Keratinocyte (primary cell): Measurements from ENCODE around the gene CXCL16. TPM values are rescaled to one million over a fixed set of nuclear protein-coding genes. Genes with fewer than 3 reads are reported as not detected.
"Not testable (repeated sequence)": the region's sequence is repeated elsewhere in the genome, so short reads cannot be mapped to it uniquely, and the experiment has no call there.

ENCODE experiments used
- DNase-seq: peaks from one replicate; pipeline ENCODE4 v3.0.0-alpha.2; 2011; ENCODE audit warnings: low read depth, missing footprints, low spot score
- FAIRE-seq: peaks from 2 replicates; lab custom pipeline; 2011; peaks lifted over from hg19 to GRCh38; lab: Jason Lieb, UNC
- H2AFZ ChIP-seq: 2 replicates; pipeline ENCODE4 v1.6.0; 2012; ENCODE audit warnings: low read length, control low read depth, inconsistent platforms; ENCODE audit not compliant: control insufficient read depth
- H3K27ac ChIP-seq: 2 replicates; pipeline ENCODE4 v1.5.1; 2011; ENCODE audit warnings: low read length; ENCODE audit not compliant: control insufficient read depth, insufficient read depth
- H3K27me3 ChIP-seq: 3 replicates; pipeline ENCODE4 v1.6.0; 2011; ENCODE audit warnings: low read length; ENCODE audit not compliant: control insufficient read depth, insufficient read depth; ENCODE audit errors: extremely low read depth
- H3K36me3 ChIP-seq, 2 experiments: 2 replicates in 1 of 2; 3 replicates in 1 of 2; pipeline ENCODE4 v1.5.1; 2011; ENCODE audit warnings: low read length in 2 of 2, mild to moderate bottlenecking in 1 of 2; ENCODE audit not compliant: control insufficient read depth in 2 of 2, insufficient read depth in 2 of 2; ENCODE audit errors: extremely low read depth in 1 of 2
- H3K4me1 ChIP-seq: 3 replicates; pipeline ENCODE4 v1.5.1; 2011; ENCODE audit warnings: low read length; ENCODE audit not compliant: control insufficient read depth, insufficient read depth; ENCODE audit errors: extremely low read depth
- H3K4me2 ChIP-seq: 3 replicates; pipeline ENCODE4 v1.6.0; 2011; ENCODE audit warnings: low read depth, low read length; ENCODE audit not compliant: control insufficient read depth, insufficient read depth; ENCODE audit errors: extremely low read depth
- H3K4me3 ChIP-seq, 3 experiments: fragments of 200-600 bp in 1 of 3; sonication (generic) in 1 of 3; 2 replicates in 2 of 3; 3 replicates in 1 of 3; pipeline ENCODE4 v1.5.1; 2011 to 2016; ENCODE audit warnings: low read length in 3 of 3, mild to moderate bottlenecking in 3 of 3, control low read depth in 2 of 3, inconsistent platforms in 1 of 3, low read depth in 1 of 3, mixed read lengths in 1 of 3, mixed run types in 1 of 3, moderate library complexity in 1 of 3; ENCODE audit not compliant: control insufficient read depth in 2 of 3, insufficient read depth in 2 of 3; ENCODE audit errors: extremely low read depth in 1 of 3
- H3K79me2 ChIP-seq: 2 replicates; pipeline ENCODE4 v1.6.0; 2012; ENCODE audit warnings: low read length; ENCODE audit not compliant: control insufficient read depth, insufficient read depth
- H3K9ac ChIP-seq: 3 replicates; pipeline ENCODE4 v1.6.0; 2011; ENCODE audit warnings: low read length; ENCODE audit not compliant: control insufficient read depth, insufficient read depth; ENCODE audit errors: extremely low read depth
- H3K9me1 ChIP-seq: 3 replicates; pipeline ENCODE4 v1.6.0; 2011; ENCODE audit warnings: low read length; ENCODE audit not compliant: control insufficient read depth, insufficient read depth; ENCODE audit errors: extremely low read depth
- H3K9me3 ChIP-seq: 2 replicates; pipeline ENCODE4 v1.5.1; 2012; ENCODE audit warnings: low read depth, low read length; ENCODE audit not compliant: control insufficient read depth
- H4K20me1 ChIP-seq: 3 replicates; pipeline ENCODE4 v1.6.0; 2011; ENCODE audit warnings: low read length; ENCODE audit not compliant: control insufficient read depth, insufficient read depth; ENCODE audit errors: extremely low read depth
- CTCF ChIP-seq, 3 experiments: IDR thresholded peaks in 1 of 3; conservative IDR thresholded peaks in 1 of 3; optimal IDR thresholded peaks in 1 of 3; 2 replicates in 2 of 3; 3 replicates in 1 of 3; pipeline versions ENCODE3 to v1.5.1; 2011; ENCODE audit warnings: low read length in 3 of 3, mild to moderate bottlenecking in 3 of 3, moderate library complexity in 2 of 3, control low read depth in 1 of 3, inconsistent platforms in 1 of 3; ENCODE audit not compliant: insufficient read depth in 2 of 3; ENCODE audit errors: extremely low read depth in 1 of 3
- EZH2 ChIP-seq: IDR thresholded peaks from one replicate; pipeline ENCODE4 v1.6.1; 2012; ENCODE audit warnings: inconsistent platforms, mild to moderate bottlenecking, low read length, moderate library complexity
- dilution Hi-C: fragments of 300-500 bp; cut with MboI; formaldehyde crosslinking; loops from one replicate; pipeline ENCODE4 v1.7.0; 2020; ENCODE audit warnings: low sequenced_read_pairs; ENCODE audit not compliant: extremely low pct_ligation_motif_present
- polyA plus RNA-seq, 5 experiments: library from polyadenylated mRNA; depleted of rRNA in 3 of 5; stranded (reverse) in 3 of 5; stranded (forward) in 1 of 5; unstranded in 1 of 5; fragments of >200 nt; gene quantifications; 1 replicate in 1 of 5; 2 replicates in 3 of 5; 3 replicates in 1 of 5; pipeline versions ENCODE4 v1.2.1 to v1.2.3, GENCODE V29; 2011 to 2012; ENCODE audit warnings: missing spikeins in 2 of 5, low read depth in 1 of 5, low replicate concordance in 1 of 5

Gene CXCL16
- polyA plus RNA-seq, 1 donor (not counting 4 experiments of a cell fraction or from before 2014, with no cell fraction given): 12.8 TPM

DNA sequence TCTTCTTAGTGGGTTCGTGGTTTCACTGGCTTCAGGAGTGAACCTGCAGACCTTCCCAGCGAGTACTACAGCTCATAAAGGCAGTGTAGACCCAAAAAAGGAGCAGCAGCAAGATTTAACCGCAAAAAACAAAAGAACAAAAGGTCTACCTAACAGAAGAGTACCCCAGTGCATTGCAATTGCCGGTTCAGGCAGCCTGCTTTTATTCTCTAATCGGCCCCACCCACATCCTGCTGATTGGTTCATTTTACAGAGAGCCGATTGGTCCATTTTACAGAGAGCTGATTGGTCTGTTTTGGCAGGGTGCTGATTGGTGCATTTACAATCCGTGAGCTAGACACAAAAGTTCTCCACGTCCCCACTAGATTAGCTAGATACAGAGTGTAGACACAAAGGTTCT is 31.3 kb downstream of the CXCL16 start:
- H3K27ac ChIP-seq: no peak overlapping the region
- no peak overlapping the region for H3K4me2 ChIP-seq
- H3K4me1 ChIP-seq: peaks cover 9% of the 10 kb centered on the region
- FAIRE-seq: no peak
- TF ChIP-seq CTCF (optimal IDR thresholded peaks at IDR 0.05 in 1 of 3, IDR thresholded peaks at IDR 0.05 in 1 of 3, conservative IDR thresholded peaks at IDR 0.05 in 1 of 3; ENCODE audit: extremely low read depth in 1 of 3, insufficient read depth in 2 of 3, low read length in 3 of 3): no peak
- no peak for TF ChIP-seq EZH2
- DNase-seq: no peak
- no peaks in the 10 kb centered on the region for H3K36me3 ChIP-seq
- H3K27me3 ChIP-seq: no peaks in the 10 kb centered on the region
- H3K79me2 ChIP-seq: peaks cover 5% of the 10 kb centered on the region
- no peaks in the 10 kb centered on the region for H3K9me1 ChIP-seq
- no peak overlapping the region for H3K9ac ChIP-seq
- H3K4me3 ChIP-seq: no peak overlapping the region
- no peaks in the 10 kb centered on the region for H4K20me1 ChIP-seq
- dilution Hi-C loops: no loop called here
- H3K9me3 ChIP-seq: no peaks in the 10 kb centered on the region
- no peak overlapping the region for H2AFZ ChIP-seq

DNA sequence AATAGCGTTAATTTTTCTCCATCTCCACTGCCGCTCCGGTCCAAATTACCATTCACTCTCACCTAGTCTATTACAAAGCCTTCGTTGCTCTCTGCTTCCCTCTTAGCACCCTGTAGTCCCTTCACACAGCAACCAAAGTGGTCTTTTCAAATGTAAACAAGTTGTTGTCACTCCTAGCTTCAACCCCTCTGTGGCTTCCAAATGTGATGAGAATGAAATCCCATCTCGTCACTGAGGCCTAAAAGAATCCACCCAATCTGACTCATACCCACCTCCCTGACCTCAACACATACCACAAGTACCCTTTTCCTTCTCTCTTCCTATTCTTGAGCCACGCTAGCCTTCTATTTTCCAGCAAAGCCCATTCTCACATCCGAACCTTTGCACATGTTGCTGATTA is 33.6 kb downstream of the CXCL16 start:
- peaks cover 11% of the 10 kb centered on the region for H3K4me1 ChIP-seq
- no peak overlapping the region for H3K4me2 ChIP-seq
- no peaks in the 10 kb centered on the region for H4K20me1 ChIP-seq
- no peaks in the 10 kb centered on the region for H3K9me1 ChIP-seq
- peaks cover 23% of the 10 kb centered on the region for H3K79me2 ChIP-seq
- dilution Hi-C loops: no loop called here
- no peak overlapping the region for H3K9ac ChIP-seq
- H3K27me3 ChIP-seq: no peaks in the 10 kb centered on the region
- H3K9me3 ChIP-seq: no peaks in the 10 kb centered on the region
- FAIRE-seq (no peak), DNase-seq (no peak)
- H2AFZ ChIP-seq: no peak overlapping the region
- no peak overlapping the region for H3K4me3 ChIP-seq
- TF ChIP-seq EZH2: no peak
- H3K36me3 ChIP-seq: no peaks in the 10 kb centered on the region
- H3K27ac ChIP-seq: no peak overlapping the region

GRCh38 chr17:4704991-4705390 is 34.7 kb downstream of the CXCL16 start:
- H4K20me1 ChIP-seq: no peaks in the 10 kb centered on the region
- no peak overlapping the region for H3K4me3 ChIP-seq
- H3K4me2 ChIP-seq: no peak overlapping the region
- H3K4me1 ChIP-seq: peaks cover 7% of the 10 kb centered on the region
- H3K27me3 ChIP-seq: no peaks in the 10 kb centered on the region
- no peaks in the 10 kb centered on the region for H3K9me1 ChIP-seq
- H3K79me2 ChIP-seq: peaks cover 33% of the 10 kb centered on the region
- H3K9ac ChIP-seq: no peak overlapping the region
- DNase-seq: no peak
- H3K9me3 ChIP-seq: no peaks in the 10 kb centered on the region
- H2AFZ ChIP-seq: no peak overlapping the region
- no peak for FAIRE-seq
- H3K27ac ChIP-seq: no peak overlapping the region
- no peaks in the 10 kb centered on the region for H3K36me3 ChIP-seq
- no peak for TF ChIP-seq EZH2
- no peak for TF ChIP-seq CTCF (optimal IDR thresholded peaks at IDR 0.05 in 1 of 3, IDR thresholded peaks at IDR 0.05 in 1 of 3, conservative IDR thresholded peaks at IDR 0.05 in 1 of 3; ENCODE audit: extremely low read depth in 1 of 3, insufficient read depth in 2 of 3, low read length in 3 of 3)
- dilution Hi-C loops: no loop called here

GRCh38 chr17:4704574-4704907 is 35.2 kb downstream of the CXCL16 start:
- DNase-seq, H4K20me1 ChIP-seq, H3K9me3 ChIP-seq, H3K36me3 ChIP-seq, H2AFZ ChIP-seq, H3K4me1 ChIP-seq, dilution Hi-C loops, H3K27me3 ChIP-seq, H3K9me1 ChIP-seq: not testable (repeated sequence)
- Histone ChIP-seq H3K4me3 (peak overlapping the region; percentile 86 to 95 (median 91)), H3K27ac (peak overlapping the region; percentile 87), H3K79me2 (peaks cover 36% of the 10 kb centered on the region), H3K9ac (peak overlapping the region; percentile 92), H3K4me2 (peak overlapping the region; percentile 94)
- FAIRE-seq: peak; percentile 43
